Osteocyte (in vitro differentiated cells): Measurements from ENCODE around the gene ACAA2. TPM values are rescaled to one million over a fixed set of nuclear protein-coding genes. Genes with fewer than 3 reads are reported as not detected.

Experiments
- DNase-seq: peaks from one replicate; pipeline ENCODE4 v3.0.0; 2021; ENCODE audit warnings: mixed read lengths; ENCODE audit not compliant: unreplicated experiment; ENCODE audit errors: extremely low spot score
- H3K27ac Mint-ChIP-seq: one replicate; pipeline ENCODE4 v1.8.0; 2021; ENCODE audit warnings: mild to moderate bottlenecking, mixed read lengths; ENCODE audit not compliant: unreplicated experiment
- H3K27me3 Mint-ChIP-seq: one replicate; pipeline ENCODE4 v1.8.0; 2021; ENCODE audit warnings: mixed read lengths; ENCODE audit not compliant: unreplicated experiment
- H3K36me3 Mint-ChIP-seq: one replicate; pipeline ENCODE4 v1.8.0; 2021; ENCODE audit warnings: mixed read lengths; ENCODE audit not compliant: unreplicated experiment
- H3K4me1 Mint-ChIP-seq: one replicate; pipeline ENCODE4 v1.8.0; 2021; ENCODE audit warnings: mixed read lengths; ENCODE audit not compliant: unreplicated experiment
- H3K4me3 Mint-ChIP-seq: one replicate; pipeline ENCODE4 v1.8.0; 2021; ENCODE audit warnings: mild to moderate bottlenecking, moderate library complexity, mixed read lengths; ENCODE audit not compliant: unreplicated experiment
- H3K9me3 Mint-ChIP-seq: one replicate; pipeline ENCODE4 v1.8.0; 2021; ENCODE audit warnings: mixed read lengths; ENCODE audit not compliant: unreplicated experiment
- CTCF ChIP-seq: fragments of 200-600 bp; sonication (generic); IDR thresholded peaks from 2 replicates; pipeline ENCODE4 v1.5.0; 2021; ENCODE audit warnings: antibody characterized with exemption, mild to moderate bottlenecking, moderate library complexity
- total RNA-seq: library from RNA; stranded (reverse); gene quantifications from 2 replicates; pipeline ENCODE4 v1.2.1, GENCODE V29; 2021

Gene ACAA2
- total RNA-seq, 1 donor from 2014 or later: 57.7 TPM

GRCh38 chr18:49845629-49846360 lies 32.5 kb upstream of the ACAA2 start:
- no peak for DNase-seq
- TF ChIP-seq CTCF: no peak
- H3K27me3 Mint-ChIP-seq: no peaks in the 10 kb centered on the region
- H3K4me3 Mint-ChIP-seq: no peak overlapping the region
- no peaks in the 10 kb centered on the region for H3K36me3 Mint-ChIP-seq
- peaks cover 16% of the 10 kb centered on the region for H3K4me1 Mint-ChIP-seq
- no peaks in the 10 kb centered on the region for H3K9me3 Mint-ChIP-seq
- H3K27ac Mint-ChIP-seq: no peak overlapping the region

- Mint-ChIP-seq H3K4me3 (no peak overlapping the region), H3K27me3 (no peaks in the 10 kb centered on the region), H3K9me3 (no peaks in the 10 kb centered on the region), H3K4me1 (peaks cover 14% of the 10 kb centered on the region), H3K36me3 (no peaks in the 10 kb centered on the region), H3K27ac (no peak overlapping the region)
- DNase-seq: no peak
- TF ChIP-seq CTCF: no peak
Measured at GRCh38 chr18:49844903-49845302, 31.6 kb upstream of the ACAA2 start.

- no peak for DNase-seq
- no peaks in the 10 kb centered on the region for H3K9me3 Mint-ChIP-seq
- H3K27ac Mint-ChIP-seq: no peak overlapping the region
- H3K27me3 Mint-ChIP-seq: no peaks in the 10 kb centered on the region
- no peak overlapping the region for H3K4me3 Mint-ChIP-seq
- H3K36me3 Mint-ChIP-seq: no peaks in the 10 kb centered on the region
- TF ChIP-seq CTCF: no peak
- H3K4me1 Mint-ChIP-seq: peaks cover 6% of the 10 kb centered on the region
Measured at GRCh38 chr18:49843778-49844625, 30.7 kb upstream of the ACAA2 start.

- H3K9me3 Mint-ChIP-seq: no peaks in the 10 kb centered on the region
Measured at GRCh38 chr18:49843131-49843530, 29.8 kb upstream of the ACAA2 start.

More at GRCh38 chr18:49843131-49843530, 29.8 kb upstream of the ACAA2 start:
- Mint-ChIP-seq H3K4me1 (peaks cover 6% of the 10 kb centered on the region), H3K4me3 (no peak overlapping the region), H3K36me3 (no peaks in the 10 kb centered on the region), H3K27me3 (no peaks in the 10 kb centered on the region), H3K27ac (no peak overlapping the region)
- DNase-seq: no peak
- TF ChIP-seq CTCF: no peak
